Left colon (tissue), 2 donors: Measurements from ENCODE around the gene ZMIZ1. TPM values are rescaled to one million over a fixed set of nuclear protein-coding genes. Genes with fewer than 3 reads are reported as not detected.
A peak's percentile ranks its signal among the peaks of the same experiment; 100 is the strongest.

Experiments
- ATAC-seq: fragments of 200-7000 bp; cut with Tn5 transposase; one replicate; pipeline ENCODE4 v1.9.1; 2020; ENCODE audit warnings: mild to moderate bottlenecking, moderate library complexity
- DNase-seq, 2 donors: peaks; one replicate each; pipeline ENCODE4 v3.0.0-alpha.2; 2020
- intact Hi-C, 2 donors: fragments of 100-400 bp; cut with DNase I in 1 of 2; cut with micrococcal nuclease in 1 of 2; formaldehyde crosslinking; loops; one replicate each; pipeline versions ENCODE4 v1.11.2 to v1.14.0; 2022; cut with DNase I, micrococcal nuclease
- total RNA-seq, 2 donors: library from RNA; stranded (reverse); fragmentation: NEBNext Ultra II Directional; extraction: Animal tissue kit (Norgen Biotek cat#: 25700); gene quantifications; one replicate each; pipeline ENCODE4 v1.2.1, GENCODE V29; 2021
- donor health status: DM: no; HTN: no; CAD: no.
- donor health status: DM: yes; HTN: yes; CAD: no.

ZMIZ1 gene
- total RNA-seq, 2 donors from 2014 or later = 50.7 to 63.9 TPM

DNA sequence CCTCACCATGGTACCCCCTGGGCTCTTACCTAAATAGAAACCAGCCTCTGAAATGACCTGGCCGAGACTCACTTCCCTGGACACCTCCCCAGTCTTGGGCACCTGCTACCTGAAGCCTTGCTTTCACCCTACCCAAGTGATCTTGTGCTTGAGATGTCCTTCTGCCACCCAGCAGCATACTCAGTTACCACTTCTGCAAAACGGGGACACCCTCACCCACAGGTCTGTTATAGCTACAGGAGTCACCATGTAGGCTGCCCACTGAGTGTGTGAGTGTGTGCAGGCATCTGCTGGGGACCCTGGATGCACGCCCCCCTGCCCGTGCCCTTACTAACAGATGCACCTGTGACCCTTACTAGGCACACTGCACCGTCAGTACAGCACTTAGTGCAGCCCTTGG lies 183.7 kb downstream of the ZMIZ1 start:
- DNase-seq = no peak

DNA sequence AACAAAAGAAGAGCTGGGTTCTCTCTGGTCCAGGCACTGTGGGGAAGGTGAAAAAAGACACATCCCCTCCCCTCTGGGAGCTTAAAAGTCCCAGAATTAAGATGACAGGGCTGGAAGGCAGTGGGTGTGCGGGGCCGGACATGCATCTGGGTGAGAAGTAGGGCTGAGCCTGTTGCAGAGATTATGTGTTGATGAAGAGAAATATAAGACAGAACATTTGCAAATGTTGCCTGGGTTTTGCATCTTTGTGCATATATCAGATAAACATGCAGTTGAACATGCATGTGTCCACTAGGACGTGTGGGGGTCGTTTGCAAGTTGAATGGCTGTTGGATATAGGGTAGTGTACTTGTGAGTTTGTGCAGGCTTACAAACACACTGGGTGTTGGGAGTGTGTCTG lies 184.2 kb downstream of the ZMIZ1 start:
- ATAC-seq (no peak), DNase-seq (no peak)
- intact Hi-C loops = no loop called here

More for the DNA sequence above, 183.7 kb downstream of the ZMIZ1 start:
- no peak for ATAC-seq
- intact Hi-C loops = no loop called here

DNA sequence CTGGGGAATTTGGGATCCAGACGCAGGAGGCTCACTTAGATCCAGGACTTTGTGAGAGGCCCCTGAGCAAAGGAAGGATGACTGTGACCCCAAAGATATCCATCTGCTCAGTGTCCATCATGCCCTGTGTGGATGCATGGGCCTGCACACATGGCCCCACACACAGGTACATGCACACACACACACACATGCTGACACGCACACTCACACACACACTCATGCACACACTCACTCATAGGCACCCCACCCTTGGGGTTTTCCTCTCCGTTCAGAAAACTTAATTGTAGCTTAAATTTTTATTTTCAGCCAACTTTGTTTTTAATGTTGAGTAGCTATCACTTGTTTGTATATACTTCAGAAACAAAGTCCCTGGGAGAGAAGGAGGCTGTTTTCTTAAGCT lies 184.9 kb downstream of the ZMIZ1 start:
- no peak for DNase-seq
- no peak for ATAC-seq
- intact Hi-C loops = no loop called here

DNA sequence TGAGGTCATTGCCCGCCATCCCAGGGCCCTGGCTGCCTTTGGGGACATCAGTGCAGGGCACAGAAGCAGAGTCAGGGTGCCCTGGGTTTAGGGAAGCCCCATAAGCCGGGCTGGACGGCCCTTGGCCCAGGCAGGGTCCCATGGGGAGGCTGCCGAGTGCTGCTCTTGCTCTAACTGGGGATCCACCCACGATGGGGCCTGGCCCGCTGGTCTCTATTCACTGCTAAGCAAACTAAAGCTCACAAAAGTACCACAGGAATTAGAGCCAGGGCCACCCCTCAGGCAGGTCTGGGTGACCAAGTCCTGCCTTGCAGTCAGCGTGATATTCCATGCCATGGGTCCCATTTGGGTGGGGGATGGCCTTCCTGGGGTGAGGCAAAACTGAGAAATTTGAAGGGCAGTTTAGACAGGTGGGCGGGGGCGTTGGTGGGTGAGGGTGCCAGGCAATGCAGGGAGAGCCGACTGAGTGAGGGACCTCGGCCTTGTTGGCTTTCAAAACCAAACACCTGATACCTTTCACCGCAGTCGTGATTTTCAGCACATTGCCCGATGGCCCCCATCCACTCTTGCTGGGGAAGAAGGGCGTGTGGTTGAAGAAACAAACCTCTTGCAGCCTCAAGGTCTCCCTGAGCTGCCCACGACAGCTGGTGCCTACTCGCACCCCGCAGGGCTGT lies 185.7 kb downstream of the ZMIZ1 start:
- peak; percentile 9 for ATAC-seq
- intact Hi-C loops = no loop called here
- DNase-seq = no peak

DNA sequence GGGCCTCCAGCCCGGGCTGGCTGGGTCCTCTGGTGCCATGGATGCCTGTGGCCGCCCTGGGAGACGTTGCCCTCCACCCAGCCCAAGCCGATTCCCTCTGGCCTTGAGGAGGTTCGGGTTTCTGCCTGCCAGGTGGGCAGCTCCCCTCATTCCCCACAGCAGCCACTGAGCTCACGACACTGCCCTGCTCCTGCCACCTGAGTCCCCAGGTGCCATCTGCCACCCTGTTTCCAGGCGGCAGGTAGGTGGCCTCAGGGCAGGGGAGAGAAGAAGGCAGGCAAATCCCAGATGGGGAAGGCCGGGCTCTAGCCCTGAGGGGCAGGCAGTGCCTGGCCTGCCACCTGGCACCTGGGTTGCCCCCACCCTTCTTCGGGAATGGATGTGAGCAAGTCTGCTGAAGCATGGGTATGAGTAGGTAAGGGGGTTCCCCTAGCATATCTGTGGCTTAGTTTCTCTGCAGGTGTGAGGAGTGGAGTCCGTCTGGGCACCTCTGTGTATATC lies 186.3 kb downstream of the ZMIZ1 start:
- intact Hi-C loops = no loop called here
- ATAC-seq = peak; percentile 35
- no peak for DNase-seq

DNA sequence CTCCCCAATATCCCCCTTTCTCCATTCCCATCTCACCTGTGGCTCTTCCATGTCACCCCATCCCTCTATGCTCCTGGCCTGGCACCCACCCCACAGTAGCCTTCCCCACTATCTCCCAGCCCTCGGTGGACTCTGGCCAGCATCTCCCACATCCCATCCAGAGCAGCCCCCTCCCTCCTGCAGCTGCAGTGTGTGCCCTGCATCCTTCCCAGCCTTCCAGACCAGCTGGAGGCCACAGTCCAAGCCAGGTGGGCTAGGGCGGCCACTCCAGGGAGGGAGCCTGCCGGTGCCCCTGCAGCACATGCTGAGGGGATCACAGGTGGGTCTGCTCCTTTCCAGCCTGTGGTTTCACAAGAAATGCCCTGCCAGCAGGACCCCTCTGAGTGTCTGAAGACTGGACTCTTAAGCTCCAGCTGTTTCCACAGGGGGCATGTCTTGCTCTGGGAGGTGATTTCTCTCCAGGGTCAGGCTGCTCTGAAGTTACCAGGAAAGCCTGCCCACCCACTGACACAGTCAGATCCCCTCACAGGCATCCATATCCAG lies 187.6 kb downstream of the ZMIZ1 start:
- no peak for ATAC-seq
- intact Hi-C loops = no loop called here

DNA sequence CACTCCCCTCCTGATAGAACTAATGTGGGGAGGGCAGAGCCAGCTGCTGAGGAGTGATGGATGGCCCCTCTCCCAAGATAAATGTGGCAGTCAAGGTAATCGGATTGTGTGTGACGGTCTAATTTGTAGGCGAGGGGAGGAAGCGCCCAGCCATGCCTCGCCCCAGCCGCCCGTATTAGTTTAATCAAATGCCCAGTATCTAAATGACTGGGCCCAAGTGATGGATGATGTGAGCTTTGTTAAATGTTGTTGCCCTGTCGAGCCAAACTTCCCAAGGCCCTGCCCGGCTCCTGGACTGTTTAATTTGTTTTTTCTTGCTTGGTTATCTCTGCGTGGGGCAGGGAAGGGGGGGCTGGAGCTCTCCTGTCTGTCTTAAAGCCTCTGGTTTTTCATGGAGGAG lies 190.1 kb downstream of the ZMIZ1 start:
- ATAC-seq = no peak
- intact Hi-C loops = no loop called here
- no peak for DNase-seq

More for the DNA sequence above, 187.6 kb downstream of the ZMIZ1 start:
- DNase-seq = no peak

DNA sequence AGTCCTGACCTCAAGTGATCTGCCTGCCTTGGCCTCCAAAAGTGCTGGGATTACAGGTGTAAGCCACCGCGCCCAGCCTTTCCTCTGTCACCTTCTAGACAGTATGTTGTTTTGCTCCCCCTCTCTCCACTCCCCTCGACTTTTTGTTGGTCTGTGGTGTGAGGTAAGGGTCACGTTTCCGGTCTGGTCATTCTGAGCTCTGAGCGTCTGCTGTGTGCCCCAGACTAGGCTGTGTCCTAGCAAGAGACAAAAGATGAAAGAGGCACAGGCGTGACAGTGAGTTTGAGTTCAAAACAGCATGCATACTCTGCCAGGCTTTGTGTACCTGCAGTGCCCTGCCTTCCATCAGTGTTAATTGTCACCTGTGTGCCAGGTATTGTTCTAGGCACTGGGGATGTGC lies 191.1 kb downstream of the ZMIZ1 start:
- DNase-seq = no peak
- intact Hi-C loops = no loop called here

DNA sequence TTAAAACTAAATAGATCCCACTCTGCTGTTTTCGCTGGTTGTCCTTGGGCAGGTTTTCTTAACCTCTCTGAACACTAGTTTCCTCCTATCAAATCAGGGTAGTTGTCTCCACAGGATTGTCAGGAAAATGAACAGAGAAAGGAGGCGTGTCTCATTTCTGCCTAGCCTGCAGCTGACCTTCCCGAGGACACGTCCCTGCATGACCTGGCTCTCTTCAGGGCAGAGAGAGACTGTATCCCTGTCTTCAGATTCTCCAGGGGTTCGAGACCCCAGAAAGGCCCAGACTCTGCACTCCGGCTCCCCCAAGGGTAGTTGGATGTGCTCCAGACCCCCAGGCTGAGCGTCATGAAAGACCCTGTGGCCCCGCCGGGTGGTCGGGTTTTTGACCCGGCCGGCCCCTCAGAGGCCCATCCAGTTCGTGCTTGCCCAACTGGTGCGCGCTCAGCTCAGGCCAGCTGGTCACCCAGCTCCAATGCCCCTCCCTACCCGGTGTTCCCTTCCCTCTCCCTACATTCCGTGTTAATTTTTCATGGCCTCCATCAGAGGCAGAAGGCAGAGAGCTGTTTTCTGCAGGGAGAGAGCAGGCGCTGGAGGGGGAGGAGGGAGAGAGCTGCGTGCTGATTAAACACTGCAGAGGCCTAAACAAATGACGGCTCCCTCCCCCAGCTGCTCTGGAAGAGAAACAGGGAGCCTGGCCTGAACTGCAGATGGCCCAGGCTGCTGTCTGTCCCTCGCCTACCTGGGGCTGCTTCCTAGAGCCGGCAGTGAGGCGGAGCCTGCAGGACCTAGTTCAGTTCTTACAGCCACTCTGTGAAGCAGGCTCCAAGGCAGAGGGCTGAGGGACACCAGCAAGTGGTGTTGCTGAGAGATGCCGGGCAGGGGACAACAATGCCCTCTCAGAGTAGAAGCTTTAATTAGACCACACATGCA lies 192.3 kb downstream of the ZMIZ1 start:
- intact Hi-C loops = no loop called here
- DNase-seq (peak in 1 of 2 donors; percentile 70), ATAC-seq (peak; percentile 12)

More for the DNA sequence above, 191.1 kb downstream of the ZMIZ1 start:
- no peak for ATAC-seq

DNA sequence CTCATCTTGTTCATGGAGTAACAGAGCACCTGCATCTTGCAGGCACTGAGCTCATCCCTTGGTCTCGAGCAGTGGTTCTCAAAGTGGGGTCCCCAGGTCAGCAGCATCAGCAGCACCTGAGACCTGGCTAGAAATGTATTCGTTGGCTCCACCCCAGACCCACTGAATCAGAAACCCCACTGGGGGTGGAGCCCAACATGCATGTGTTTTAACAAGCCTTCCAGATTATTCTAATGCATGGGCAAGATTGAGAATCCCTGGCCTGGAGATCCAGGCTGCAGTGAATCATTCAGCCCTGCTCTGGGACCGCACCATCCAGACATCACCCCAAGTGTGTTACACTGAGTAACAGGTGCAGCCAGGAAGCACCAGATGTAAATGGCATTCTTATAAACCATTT lies 193.4 kb downstream of the ZMIZ1 start:
- intact Hi-C loops = no loop called here
- ATAC-seq (no peak), DNase-seq (no peak)

DNA sequence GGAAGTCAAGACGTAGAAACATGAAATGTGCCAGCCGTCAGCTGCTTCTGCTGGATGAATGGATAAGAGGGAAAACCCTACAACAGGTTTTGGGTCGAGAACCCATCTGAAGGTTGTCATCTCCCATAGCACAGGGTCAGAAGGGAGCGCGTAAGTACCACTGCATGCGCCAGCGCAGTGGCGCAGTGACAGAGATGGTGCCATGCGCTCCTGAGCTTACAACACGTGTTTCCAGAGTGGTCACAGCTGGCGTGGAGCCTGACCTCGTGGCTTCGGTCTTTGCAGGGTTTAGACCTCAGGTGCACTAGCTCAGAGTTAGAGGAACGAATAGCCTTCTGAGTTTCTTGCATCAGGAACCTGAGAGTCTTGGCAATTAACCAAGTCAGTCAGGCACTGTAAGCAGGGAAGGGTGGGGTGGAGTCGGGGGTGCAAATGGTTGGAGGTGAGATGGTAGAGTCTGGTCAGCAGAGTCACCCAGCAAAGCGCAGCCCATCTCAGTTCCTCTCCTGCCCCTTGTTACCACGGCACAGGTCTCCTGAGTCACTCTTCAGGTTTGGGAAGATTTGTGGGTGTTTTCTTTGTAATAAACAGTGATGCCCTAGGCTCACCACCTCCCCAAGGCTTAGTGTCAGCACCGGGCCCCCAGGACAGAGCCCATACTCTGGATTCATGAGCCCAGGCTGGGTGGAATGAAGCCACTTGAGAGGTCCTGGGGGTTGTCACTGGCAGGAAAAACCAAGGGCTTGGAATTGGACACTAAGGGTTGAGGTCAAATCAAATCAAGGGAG lies 194.4 kb downstream of the ZMIZ1 start:
- ATAC-seq (no peak), DNase-seq (no peak)
- intact Hi-C loops = no loop called here

DNA sequence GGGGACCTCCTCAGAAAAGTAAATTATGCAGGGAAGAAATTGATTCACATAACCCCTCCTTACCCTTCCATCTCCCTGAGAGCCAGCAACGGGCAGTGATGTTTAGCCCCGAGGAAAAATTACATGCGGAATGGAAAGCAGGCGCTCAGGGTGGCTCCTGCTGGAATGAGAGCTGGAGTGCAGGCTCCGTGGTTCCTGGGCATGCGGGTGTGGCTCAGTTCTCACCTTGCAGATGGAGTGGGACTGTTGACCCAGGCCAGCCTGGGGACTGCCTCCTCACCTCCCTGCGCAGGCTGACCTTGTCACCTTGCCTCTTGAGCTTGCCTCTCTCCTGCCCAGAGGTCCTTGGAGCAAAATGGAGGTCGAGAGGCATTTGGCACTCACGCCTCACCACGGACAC lies 195.2 kb downstream of the ZMIZ1 start:
- DNase-seq (no peak), ATAC-seq (peak; percentile 21)

DNA sequence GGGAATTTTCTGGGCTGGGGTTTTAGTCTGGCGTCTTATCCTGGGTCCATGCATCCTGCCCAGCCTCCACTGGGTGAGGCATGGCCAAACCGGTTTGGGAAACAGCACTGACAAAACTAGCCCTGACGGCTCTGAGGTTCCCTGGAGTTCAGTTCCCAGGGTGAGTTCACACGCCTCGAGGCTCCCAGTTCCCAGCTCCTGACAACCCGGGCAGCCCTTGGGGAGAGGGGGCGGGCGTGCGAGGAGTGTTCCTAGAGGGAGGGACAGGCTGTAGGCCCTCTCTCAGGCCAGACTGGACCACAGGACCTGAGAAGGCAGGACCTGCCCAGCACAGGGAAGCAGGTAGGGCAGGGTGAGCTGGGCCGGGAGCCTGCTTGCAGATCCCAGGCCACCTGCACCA lies 196.2 kb downstream of the ZMIZ1 start:
- intact Hi-C loops = no loop called here
- DNase-seq (no peak), ATAC-seq (peak; percentile 10)

More for the DNA sequence above, 195.2 kb downstream of the ZMIZ1 start:
- intact Hi-C loops = no loop called here

DNA sequence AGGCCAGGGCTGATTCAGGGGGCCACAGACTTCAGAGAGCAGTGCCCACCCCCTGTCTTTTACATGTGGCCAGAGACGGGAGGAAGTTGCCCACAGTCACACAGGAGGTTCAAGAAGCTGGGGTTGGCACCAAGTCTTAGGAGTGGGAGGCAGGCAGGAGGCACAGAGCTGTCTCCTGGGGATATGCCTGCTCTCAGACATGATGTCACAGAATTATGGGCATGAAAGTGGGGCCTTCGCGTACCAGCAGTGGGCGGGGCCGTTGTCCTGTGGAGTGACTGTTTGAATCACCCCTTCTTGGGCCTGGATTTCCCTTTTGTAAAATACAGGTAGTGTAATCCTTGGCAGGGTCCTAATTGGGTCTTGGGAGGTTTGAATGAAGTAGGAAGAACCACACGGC lies 197.3 kb downstream of the ZMIZ1 start:
- ATAC-seq (no peak), DNase-seq (no peak)
- intact Hi-C loops = no loop called here

DNA sequence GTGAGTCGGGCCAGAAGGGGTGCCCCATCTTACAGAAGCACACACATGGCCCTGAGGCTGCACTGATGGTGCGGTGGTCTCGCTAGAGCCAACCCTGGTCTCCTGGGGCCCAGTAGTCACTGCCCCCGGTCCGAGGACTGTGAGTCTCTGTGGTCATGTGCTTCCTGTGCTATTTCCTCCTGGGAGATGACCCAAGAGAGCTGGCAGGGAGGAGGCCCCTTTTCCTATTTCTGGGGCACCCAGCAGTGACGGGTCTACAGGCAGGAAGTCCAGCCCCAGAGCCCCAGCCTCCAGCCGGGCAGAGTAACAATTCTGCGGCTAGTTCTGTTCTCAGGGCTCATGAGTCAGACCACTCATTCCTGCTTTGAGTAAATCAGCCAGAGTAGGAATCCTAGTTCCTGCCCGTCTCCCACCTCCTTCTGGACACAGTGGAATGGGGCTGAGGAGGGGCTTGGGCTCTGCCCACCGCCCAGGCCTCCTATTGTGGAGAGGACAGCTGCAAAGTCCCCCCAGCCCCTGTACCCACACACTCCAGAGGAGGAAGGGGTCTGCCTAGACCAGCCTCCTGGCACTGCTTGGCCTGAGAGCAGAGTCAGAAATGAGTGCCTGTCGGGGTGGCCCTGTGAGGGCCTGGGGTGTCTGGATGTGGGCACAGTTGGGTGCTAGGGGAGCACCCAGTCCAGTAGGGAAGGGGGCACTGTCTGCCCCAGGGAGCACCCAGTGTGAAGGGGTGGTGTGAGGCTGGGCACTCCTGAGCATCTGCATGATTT lies 198.0 kb downstream of the ZMIZ1 start:
- DNase-seq (peak; percentile 56 to 71), ATAC-seq (peak; percentile 25)
- intact Hi-C loops = no loop called here

DNA sequence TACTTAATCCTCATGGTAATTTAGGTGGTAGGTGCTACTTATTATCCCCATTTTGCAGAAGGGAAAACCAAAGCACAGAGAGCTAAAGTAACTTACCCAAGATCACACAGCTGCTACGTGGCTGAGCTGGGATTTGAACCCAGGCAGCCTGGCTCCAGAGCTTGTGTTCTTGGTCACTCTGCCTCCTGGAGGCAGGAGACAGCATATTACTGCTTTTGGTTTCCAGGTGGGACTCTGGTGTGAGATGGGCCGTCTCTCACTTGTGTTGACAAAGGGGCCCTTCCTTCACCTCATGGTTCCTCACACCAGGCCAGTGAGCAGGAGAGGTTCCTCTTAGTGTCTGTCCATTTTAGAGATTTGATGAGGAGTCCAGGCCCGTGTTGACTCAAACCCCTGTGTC lies 198.7 kb downstream of the ZMIZ1 start:
- intact Hi-C loops = no loop called here
- ATAC-seq (no peak), DNase-seq (no peak)

DNA sequence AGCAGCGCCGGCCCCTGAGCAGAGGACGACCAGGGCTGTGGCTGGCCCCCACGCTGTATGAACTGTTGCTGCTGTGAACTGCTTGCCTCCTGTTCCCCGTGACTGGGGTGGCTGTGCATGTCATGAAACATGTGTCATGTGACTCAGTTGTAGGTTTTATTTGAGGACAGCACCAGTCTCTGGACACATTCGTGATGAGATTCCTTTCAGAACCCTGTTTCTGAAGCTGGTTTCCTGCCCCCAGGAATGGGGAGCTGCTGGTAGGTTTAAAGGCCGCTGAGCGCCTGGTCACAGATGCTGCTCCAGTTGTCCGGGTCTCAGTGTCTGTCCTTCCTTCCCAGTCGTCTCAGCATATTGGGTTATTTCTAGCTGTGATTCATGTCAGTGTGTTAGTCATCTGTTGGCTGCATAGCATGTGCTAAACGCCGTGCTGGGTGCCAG lies 199.4 kb downstream of the ZMIZ1 start:
- intact Hi-C loops = no loop called here
- ATAC-seq = no peak
- no peak for DNase-seq

DNA sequence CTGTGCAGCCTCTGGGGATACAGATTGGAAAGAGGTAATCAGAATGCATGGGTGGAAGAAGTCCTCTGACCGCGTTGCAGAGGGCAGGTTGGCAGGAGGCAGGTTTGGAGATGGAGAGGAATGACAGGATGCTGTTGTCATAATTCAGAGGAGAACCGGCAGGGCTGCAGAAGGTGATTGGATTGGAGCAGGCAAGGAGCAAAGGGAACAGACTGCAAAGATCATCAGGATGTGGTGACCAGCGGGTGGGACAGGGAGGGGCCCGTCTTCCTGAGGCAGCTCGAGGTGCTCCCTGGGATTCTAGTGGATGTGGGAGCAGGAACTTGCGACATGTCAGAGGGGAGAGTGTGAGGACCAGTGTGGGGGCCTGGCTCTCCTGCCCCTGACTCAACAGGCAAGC lies 200.0 kb downstream of the ZMIZ1 start:
- DNase-seq = no peak
- intact Hi-C loops = no loop called here
- no peak for ATAC-seq
